ENCODE results near the gene NAV1. TPM values are rescaled to one million over a fixed set of nuclear protein-coding genes. Genes with fewer than 3 reads are reported as not detected.

NAV1 gene
- total and polyA plus RNA-seq, 9 of the 15 experiments (the other 6 are each of a cell fraction or from before 2014, with no cell fraction given), result 0.91 to 16.8 (median 3.2) TPM

DNA sequence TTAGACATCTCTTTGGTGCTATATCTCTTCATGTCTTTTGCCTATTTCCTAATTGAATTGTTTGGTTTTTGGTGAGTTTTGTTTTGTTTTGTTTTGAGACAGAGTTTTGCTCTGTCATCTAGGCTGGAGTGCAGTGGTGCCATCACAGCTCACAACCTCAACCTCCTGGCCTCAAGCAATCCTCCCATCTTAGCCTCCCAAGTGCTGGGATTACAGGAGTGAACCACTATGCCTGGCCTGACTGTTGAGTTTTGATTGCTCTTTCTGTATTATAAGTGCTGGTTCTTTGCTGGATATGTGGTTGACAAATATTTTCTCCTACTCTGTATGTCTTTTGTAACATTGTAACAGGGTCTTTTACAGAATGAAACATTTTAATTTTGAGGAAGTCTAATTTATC lies 38.0 kb downstream of the NAV1 start:
- DNase-seq (ENCODE audit: extremely low read depth in 1 of 4, low spot score in 3 of 4) (no peak), ATAC-seq (no peak), FAIRE-seq (peak; percentile 52)
- BruUV-seq (replicated peaks), result no TSS peak
- H3K27me3 ChIP-seq (ENCODE audit: control insufficient read depth in 2 of 2, insufficient read depth in 2 of 2, low read length in 2 of 2), result no peaks in the 10 kb centered on the region
- H2AFZ ChIP-seq (ENCODE audit: low read depth, low read length), result peak overlapping the region; percentile 6; the same call in 1 of the 2 replicates
- intact Hi-C loops (cut with micrococcal nuclease) (no loop called here), in situ Hi-C loops (cut with MboI) (no loop called here)
- no peaks in the 10 kb centered on the region for H3K9me1 ChIP-seq (ENCODE audit: control insufficient read depth, insufficient read depth, low read length)
- H3K79me2 ChIP-seq (ENCODE audit: control insufficient read depth, insufficient read depth, low read length), result no peaks in the 10 kb centered on the region
- no peak overlapping the region for H3K9ac ChIP-seq (ENCODE audit: insufficient read depth in 1 of 2, low read depth in 2 of 2, low read length in 2 of 2)
- H4K20me1 ChIP-seq (replicated peaks; ENCODE audit: control insufficient read depth, insufficient read depth, low read length), result no peaks in the 10 kb centered on the region
- no peak overlapping the region for H3K4me2 ChIP-seq (ENCODE audit: insufficient read depth, low read length)
- no peak overlapping the region for H3K4me3 ChIP-seq
- H3K4me1 ChIP-seq (replicated peaks in 1 of 2; ENCODE audit: control insufficient read depth in 2 of 2, insufficient read depth in 2 of 2, low read length in 2 of 2), result peaks cover 34 to 62% of the 10 kb centered on the region in 2 experiments
- no peak overlapping the region; the same call in 2 of the 3 replicates for H3K27ac ChIP-seq (ENCODE audit: extremely low read depth, low read depth, low read length)
- POLR2A ChIA-PET, result no interaction called here
- H3K9me3 ChIP-seq (replicated peaks; ENCODE audit: control insufficient read depth, insufficient read depth, low read depth, low read length), result no peaks in the 10 kb centered on the region
- no peaks in the 10 kb centered on the region for H3K36me3 ChIP-seq (ENCODE audit: control insufficient read depth, insufficient read depth, low read length)
- CTCF ChIA-PET (ENCODE audit: low intra/inter-chr PET ratio), result no interaction called here
- no peak for TF ChIP-seq ZNF311 (CRISPR knock-in tag; IDR thresholded peaks at IDR 0.05)
- TF ChIP-seq CEBPB (tag; IDR thresholded peaks at IDR 0.05), result no peak
- TF ChIP-seq CBX8 (IDR thresholded peaks at IDR 0.05; ENCODE audit: borderline replicate concordance, extremely low read depth, low read depth, low read length, poor library complexity, severe bottlenecking), result no peak
- no peak for TF ChIP-seq IRF2 (CRISPR knock-in tag; IDR thresholded peaks at IDR 0.05)
- TF ChIP-seq ELF4 (CRISPR knock-in tag; IDR thresholded peaks at IDR 0.05), result no peak
- TF ChIP-seq FOS (IDR thresholded peaks at IDR 0.05; ENCODE audit: extremely low read depth, insufficient read length), result no peak
- TF ChIP-seq, protein P1, sequence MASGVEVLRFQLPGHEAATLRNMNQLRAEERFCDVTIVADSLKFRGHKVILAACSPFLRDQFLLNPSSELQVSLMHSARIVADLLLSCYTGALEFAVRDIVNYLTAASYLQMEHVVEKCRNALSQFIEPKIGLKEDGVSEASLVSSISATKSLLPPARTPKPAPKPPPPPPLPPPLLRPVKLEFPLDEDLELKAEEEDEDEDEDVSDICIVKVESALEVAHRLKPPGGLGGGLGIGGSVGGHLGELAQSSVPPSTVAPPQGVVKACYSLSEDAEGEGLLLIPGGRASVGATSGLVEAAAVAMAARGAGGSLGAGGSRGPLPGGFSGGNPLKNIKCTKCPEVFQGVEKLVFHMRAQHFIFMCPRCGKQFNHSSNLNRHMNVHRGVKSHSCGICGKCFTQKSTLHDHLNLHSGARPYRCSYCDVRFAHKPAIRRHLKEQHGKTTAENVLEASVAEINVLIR (CRISPR knock-in tag; IDR thresholded peaks at IDR 0.05), result no peak
- no peak for TF ChIP-seq PTRF (tag; IDR thresholded peaks at IDR 0.05)
- TF ChIP-seq PTTG1 (tag; IDR thresholded peaks at IDR 0.05; ENCODE audit: low read depth), result no peak
- no peak for TF ChIP-seq ZNF77 (CRISPR knock-in tag; IDR thresholded peaks at IDR 0.05)
- TF ChIP-seq, protein P2, sequence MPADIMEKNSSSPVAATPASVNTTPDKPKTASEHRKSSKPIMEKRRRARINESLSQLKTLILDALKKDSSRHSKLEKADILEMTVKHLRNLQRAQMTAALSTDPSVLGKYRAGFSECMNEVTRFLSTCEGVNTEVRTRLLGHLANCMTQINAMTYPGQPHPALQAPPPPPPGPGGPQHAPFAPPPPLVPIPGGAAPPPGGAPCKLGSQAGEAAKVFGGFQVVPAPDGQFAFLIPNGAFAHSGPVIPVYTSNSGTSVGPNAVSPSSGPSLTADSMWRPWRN (IDR thresholded peaks at IDR 0.05; ENCODE audit: low read depth), result no peak
- TF ChIP-seq, protein P3, sequence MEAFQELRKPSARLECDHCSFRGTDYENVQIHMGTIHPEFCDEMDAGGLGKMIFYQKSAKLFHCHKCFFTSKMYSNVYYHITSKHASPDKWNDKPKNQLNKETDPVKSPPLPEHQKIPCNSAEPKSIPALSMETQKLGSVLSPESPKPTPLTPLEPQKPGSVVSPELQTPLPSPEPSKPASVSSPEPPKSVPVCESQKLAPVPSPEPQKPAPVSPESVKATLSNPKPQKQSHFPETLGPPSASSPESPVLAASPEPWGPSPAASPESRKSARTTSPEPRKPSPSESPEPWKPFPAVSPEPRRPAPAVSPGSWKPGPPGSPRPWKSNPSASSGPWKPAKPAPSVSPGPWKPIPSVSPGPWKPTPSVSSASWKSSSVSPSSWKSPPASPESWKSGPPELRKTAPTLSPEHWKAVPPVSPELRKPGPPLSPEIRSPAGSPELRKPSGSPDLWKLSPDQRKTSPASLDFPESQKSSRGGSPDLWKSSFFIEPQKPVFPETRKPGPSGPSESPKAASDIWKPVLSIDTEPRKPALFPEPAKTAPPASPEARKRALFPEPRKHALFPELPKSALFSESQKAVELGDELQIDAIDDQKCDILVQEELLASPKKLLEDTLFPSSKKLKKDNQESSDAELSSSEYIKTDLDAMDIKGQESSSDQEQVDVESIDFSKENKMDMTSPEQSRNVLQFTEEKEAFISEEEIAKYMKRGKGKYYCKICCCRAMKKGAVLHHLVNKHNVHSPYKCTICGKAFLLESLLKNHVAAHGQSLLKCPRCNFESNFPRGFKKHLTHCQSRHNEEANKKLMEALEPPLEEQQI (IDR thresholded peaks at IDR 0.05), result peak; percentile 31; the same call in 1 of the 2 replicates
- 0 out of 2 replicates have a peak, but pooled peaks have one; percentile 10 for TF ChIP-seq FOXM1 (IDR thresholded peaks at IDR 0.05; ENCODE audit: low read depth)
- TF ChIP-seq FOXM1 (CRISPR knock-in tag; IDR thresholded peaks at IDR 0.05; ENCODE audit: low read depth), result no peak
- TF ChIP-seq, protein P4, sequence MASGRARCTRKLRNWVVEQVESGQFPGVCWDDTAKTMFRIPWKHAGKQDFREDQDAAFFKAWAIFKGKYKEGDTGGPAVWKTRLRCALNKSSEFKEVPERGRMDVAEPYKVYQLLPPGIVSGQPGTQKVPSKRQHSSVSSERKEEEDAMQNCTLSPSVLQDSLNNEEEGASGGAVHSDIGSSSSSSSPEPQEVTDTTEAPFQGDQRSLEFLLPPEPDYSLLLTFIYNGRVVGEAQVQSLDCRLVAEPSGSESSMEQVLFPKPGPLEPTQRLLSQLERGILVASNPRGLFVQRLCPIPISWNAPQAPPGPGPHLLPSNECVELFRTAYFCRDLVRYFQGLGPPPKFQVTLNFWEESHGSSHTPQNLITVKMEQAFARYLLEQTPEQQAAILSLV (tag; IDR thresholded peaks at IDR 0.05), result no peak
- TF ChIP-seq FOXK2 (conservative IDR thresholded peaks at IDR 0.05 in 1 of 2, IDR thresholded peaks at IDR 0.05 in 1 of 2; ENCODE audit: low read depth in 2 of 2), result peak in 1 of 2 experiments; percentile 22; a peak in 1 of 4 replicates
- TF ChIP-seq, protein P5, sequence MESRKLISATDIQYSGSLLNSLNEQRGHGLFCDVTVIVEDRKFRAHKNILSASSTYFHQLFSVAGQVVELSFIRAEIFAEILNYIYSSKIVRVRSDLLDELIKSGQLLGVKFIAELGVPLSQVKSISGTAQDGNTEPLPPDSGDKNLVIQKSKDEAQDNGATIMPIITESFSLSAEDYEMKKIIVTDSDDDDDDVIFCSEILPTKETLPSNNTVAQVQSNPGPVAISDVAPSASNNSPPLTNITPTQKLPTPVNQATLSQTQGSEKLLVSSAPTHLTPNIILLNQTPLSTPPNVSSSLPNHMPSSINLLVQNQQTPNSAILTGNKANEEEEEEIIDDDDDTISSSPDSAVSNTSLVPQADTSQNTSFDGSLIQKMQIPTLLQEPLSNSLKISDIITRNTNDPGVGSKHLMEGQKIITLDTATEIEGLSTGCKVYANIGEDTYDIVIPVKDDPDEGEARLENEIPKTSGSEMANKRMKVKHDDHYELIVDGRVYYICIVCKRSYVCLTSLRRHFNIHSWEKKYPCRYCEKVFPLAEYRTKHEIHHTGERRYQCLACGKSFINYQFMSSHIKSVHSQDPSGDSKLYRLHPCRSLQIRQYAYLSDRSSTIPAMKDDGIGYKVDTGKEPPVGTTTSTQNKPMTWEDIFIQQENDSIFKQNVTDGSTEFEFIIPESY (CRISPR knock-in tag; IDR thresholded peaks at IDR 0.05), result no peak

Measured in K562 (cell line).